Karpas-422 (cell line): ENCODE data around the gene RWDD2A. TPM values are rescaled to one million over a fixed set of nuclear protein-coding genes. Genes with fewer than 3 reads are reported as not detected.

Experiments
- DNase-seq: peaks from one replicate; pipeline ENCODE4 v3.0.0-alpha.2; 2015
- H2AFZ ChIP-seq: fragments of 200-600 bp; sonication (generic); 2 replicates; pipeline ENCODE4 v1.6.1; 2014; ENCODE audit warnings: antibody characterized with exemption, low read length, mixed read lengths
- H3K27ac ChIP-seq: fragments of 200-600 bp; sonication (generic); 2 replicates; pipeline ENCODE4 v1.5.1; 2014; ENCODE audit warnings: mild to moderate bottlenecking, low read length, moderate library complexity
- H3K27me3 ChIP-seq: fragments of 200-600 bp; sonication (generic); 2 replicates; pipeline ENCODE4 v1.6.1; 2014; ENCODE audit warnings: low read length, mixed read lengths
- H3K36me3 ChIP-seq: fragments of 200-600 bp; sonication (generic); 2 replicates; pipeline ENCODE4 v1.6.1; 2014; ENCODE audit warnings: low read length, mixed read lengths; ENCODE audit not compliant: insufficient read depth
- H3K4me1 ChIP-seq: fragments of 200-600 bp; sonication (generic); 2 replicates; pipeline ENCODE4 v1.6.1; 2014; ENCODE audit warnings: mild to moderate bottlenecking, low read length, mixed read lengths
- H3K4me2 ChIP-seq: fragments of 200-600 bp; sonication (generic); 2 replicates; pipeline ENCODE4 v1.6.1; 2014; ENCODE audit warnings: low read length, low read depth, mild to moderate bottlenecking; ENCODE audit not compliant: poor library complexity, severe bottlenecking
- H3K4me3 ChIP-seq: fragments of 200-600 bp; sonication (generic); 2 replicates; pipeline ENCODE4 v1.5.1; 2014; ENCODE audit warnings: mild to moderate bottlenecking, antibody characterized with exemption, low read length, mixed read lengths
- H3K79me2 ChIP-seq: fragments of 200-600 bp; sonication (generic); 2 replicates; pipeline ENCODE4 v1.6.1; 2014; ENCODE audit warnings: mild to moderate bottlenecking, low read length, mixed read lengths
- H3K9ac ChIP-seq: fragments of 200-600 bp; sonication (generic); 2 replicates; pipeline ENCODE4 v1.6.0; 2014; ENCODE audit warnings: low read length
- H3K9me2 ChIP-seq: fragments of 200-600 bp; sonication (generic), shearing (Covaris generic); replicated peaks from 2 replicates; pipeline ENCODE4 v1.6.0; 2014; ENCODE audit warnings: mild to moderate bottlenecking, low read length, moderate library complexity; ENCODE audit not compliant: insufficient read depth
- H3K9me3 ChIP-seq: fragments of 300-700, 200-600 bp; sonication (generic); 2 replicates; pipeline ENCODE4 v1.6.1; 2014; ENCODE audit warnings: low read length, mixed read lengths
- H4K20me1 ChIP-seq: fragments of 200-600 bp; sonication (generic); 2 replicates; pipeline ENCODE4 v1.6.1; 2014; ENCODE audit warnings: mild to moderate bottlenecking, antibody characterized with exemption, low read length, low read depth; ENCODE audit not compliant: insufficient read depth
- total RNA-seq: library from RNA; depleted of rRNA; stranded (reverse); fragments of >200 nt; shearing (Covaris generic); gene quantifications from 2 replicates; pipeline ENCODE4 v1.2.3, GENCODE V29; 2014; ENCODE audit warnings: low replicate concordance; rRNA removed

Gene RWDD2A
- total RNA-seq = 1.9 and 2.0 TPM in 2 replicates

GRCh38 chr6:83192871-83193746 lies at the start of gene RWDD2A, which contains the start of gene PGM3:
Gene RWDD2A, plus strand, starts transcription at chr6:83193357. Its CDS starts 1,095 bp downstream, at chr6:83194452.
Gene PGM3, minus strand, starts transcription at chr6:83193265. Its CDS starts 2,253 bp downstream, at chr6:83191012.
- H3K9ac ChIP-seq = peak within 1 kb of the TSS; percentile 77
- peaks cover 45% of the 10 kb centered on the region for H3K79me2 ChIP-seq
- no peaks in the 10 kb centered on the region for H3K27me3 ChIP-seq
- peak within 1 kb of the TSS; percentile 82 for H3K4me3 ChIP-seq
- peak within 1 kb of the TSS; percentile 69 for H3K4me2 ChIP-seq
- peaks cover 11% of the 10 kb centered on the region for H3K36me3 ChIP-seq
- H4K20me1 ChIP-seq = no peaks in the 10 kb centered on the region
- H3K9me2 ChIP-seq = no peaks in the 10 kb centered on the region
- H3K27ac ChIP-seq = no peak within 1 kb of the TSS
- H3K4me1 ChIP-seq = peaks cover 20% of the 10 kb centered on the region
- H2AFZ ChIP-seq = peak within 1 kb of the TSS; percentile 96
- no peaks in the 10 kb centered on the region for H3K9me3 ChIP-seq
- peak; percentile 96 for DNase-seq

- DNase-seq = no peak
- peaks cover 40% of the 10 kb centered on the region; the same call in 1 of the 2 replicates for H3K36me3 ChIP-seq
Observed at GRCh38 chr6:83151114-83151513, 42.0 kb upstream of the RWDD2A start.

GRCh38 chr6:83152913-83153312 lies 40.2 kb upstream of the RWDD2A start:
- Histone ChIP-seq H3K9me2 (no peaks in the 10 kb centered on the region), H3K4me3 (no peak overlapping the region), H4K20me1 (no peaks in the 10 kb centered on the region), H3K9me3 (no peaks in the 10 kb centered on the region), H3K36me3 (peaks cover 41% of the 10 kb centered on the region; the same call in 1 of the 2 replicates), H3K27me3 (no peaks in the 10 kb centered on the region), H3K27ac (no peak overlapping the region), H2AFZ (no peak overlapping the region), H3K4me1 (no peaks in the 10 kb centered on the region), H3K4me2 (no peak overlapping the region), H3K79me2 (no peaks in the 10 kb centered on the region), H3K9ac (no peak overlapping the region)
- no peak for DNase-seq

More at GRCh38 chr6:83151114-83151513, 42.0 kb upstream of the RWDD2A start:
- Histone ChIP-seq H3K27me3 (no peaks in the 10 kb centered on the region), H3K79me2 (no peaks in the 10 kb centered on the region), H3K27ac (no peak overlapping the region), H3K9me3 (no peaks in the 10 kb centered on the region), H3K9me2 (no peaks in the 10 kb centered on the region), H3K4me3 (no peak overlapping the region), H3K9ac (no peak overlapping the region), H4K20me1 (no peaks in the 10 kb centered on the region), H2AFZ (no peak overlapping the region), H3K4me1 (no peaks in the 10 kb centered on the region), H3K4me2 (no peak overlapping the region)

GRCh38 chr6:83153883-83154521 lies 39.2 kb upstream of the RWDD2A start:
- Histone ChIP-seq H3K27me3 (no peaks in the 10 kb centered on the region), H3K4me3 (no peak overlapping the region), H3K4me2 (no peak overlapping the region), H3K9me3 (no peaks in the 10 kb centered on the region), H3K4me1 (no peaks in the 10 kb centered on the region), H3K36me3 (peaks cover 44% of the 10 kb centered on the region; the same call in 1 of the 2 replicates), H3K79me2 (no peaks in the 10 kb centered on the region), H3K9me2 (no peaks in the 10 kb centered on the region), H3K9ac (no peak overlapping the region), H3K27ac (no peak overlapping the region), H4K20me1 (no peaks in the 10 kb centered on the region), H2AFZ (no peak overlapping the region)
- DNase-seq = no peak

- Histone ChIP-seq H3K27ac (no peak overlapping the region), H2AFZ (no peak overlapping the region), H3K36me3 (peaks cover 55% of the 10 kb centered on the region; the same call in 1 of the 2 replicates), H3K9me3 (no peaks in the 10 kb centered on the region), H3K4me2 (no peak overlapping the region), H3K9ac (no peak overlapping the region), H3K79me2 (no peaks in the 10 kb centered on the region), H3K4me1 (no peaks in the 10 kb centered on the region), H3K27me3 (no peaks in the 10 kb centered on the region), H3K9me2 (no peaks in the 10 kb centered on the region), H4K20me1 (no peaks in the 10 kb centered on the region), H3K4me3 (no peak overlapping the region)
- no peak for DNase-seq
Observed at GRCh38 chr6:83155794-83156193, 37.4 kb upstream of the RWDD2A start.

- Histone ChIP-seq H3K79me2 (no peaks in the 10 kb centered on the region), H3K27me3 (no peaks in the 10 kb centered on the region), H3K9me3 (no peaks in the 10 kb centered on the region), H4K20me1 (no peaks in the 10 kb centered on the region), H3K9ac (no peak overlapping the region), H3K4me1 (no peaks in the 10 kb centered on the region), H3K27ac (no peak overlapping the region), H3K36me3 (peaks cover 35% of the 10 kb centered on the region; the same call in 1 of the 2 replicates), H3K9me2 (no peaks in the 10 kb centered on the region), H2AFZ (no peak overlapping the region), H3K4me3 (no peak overlapping the region), H3K4me2 (no peak overlapping the region)
- no peak for DNase-seq
Observed at GRCh38 chr6:83160167-83160566, 33.0 kb upstream of the RWDD2A start.

GRCh38 chr6:83167726-83168278 lies 25.4 kb upstream of the RWDD2A start:
- no peak for DNase-seq
- Histone ChIP-seq H3K9ac (no peak overlapping the region), H3K27me3 (no peaks in the 10 kb centered on the region), H3K9me2 (no peaks in the 10 kb centered on the region), H2AFZ (no peak overlapping the region), H3K4me2 (no peak overlapping the region), H3K79me2 (no peaks in the 10 kb centered on the region), H3K9me3 (no peaks in the 10 kb centered on the region), H4K20me1 (no peaks in the 10 kb centered on the region), H3K4me1 (no peaks in the 10 kb centered on the region), H3K27ac (no peak overlapping the region), H3K36me3 (peaks cover 66% of the 10 kb centered on the region), H3K4me3 (no peak overlapping the region)

GRCh38 chr6:83168556-83168955 lies 24.6 kb upstream of the RWDD2A start:
- no peaks in the 10 kb centered on the region for H3K4me1 ChIP-seq
- H3K9me2 ChIP-seq = no peaks in the 10 kb centered on the region
- no peak overlapping the region for H3K4me2 ChIP-seq
- H4K20me1 ChIP-seq = no peaks in the 10 kb centered on the region
- H3K9ac ChIP-seq = no peak overlapping the region
- no peaks in the 10 kb centered on the region for H3K79me2 ChIP-seq
- no peak overlapping the region for H3K4me3 ChIP-seq
- no peak overlapping the region for H3K27ac ChIP-seq
- H3K9me3 ChIP-seq = no peaks in the 10 kb centered on the region
- H2AFZ ChIP-seq = no peak overlapping the region
- DNase-seq = no peak
- H3K27me3 ChIP-seq = no peaks in the 10 kb centered on the region
- peaks cover 70% of the 10 kb centered on the region for H3K36me3 ChIP-seq
